Fibroblast of peridontal ligament (primary cell): Measurements from ENCODE around the gene PTPRU.

Experiments
- DNase-seq: peaks from one replicate; pipeline ENCODE4 v3.0.0-alpha.2; 2010; ENCODE audit errors: extremely low read depth

Gene PTPRU

GRCh38 chr1:29332204-29332603 lies 95.9 kb downstream of the PTPRU start:
- DNase-seq: peak; percentile 12

DNA sequence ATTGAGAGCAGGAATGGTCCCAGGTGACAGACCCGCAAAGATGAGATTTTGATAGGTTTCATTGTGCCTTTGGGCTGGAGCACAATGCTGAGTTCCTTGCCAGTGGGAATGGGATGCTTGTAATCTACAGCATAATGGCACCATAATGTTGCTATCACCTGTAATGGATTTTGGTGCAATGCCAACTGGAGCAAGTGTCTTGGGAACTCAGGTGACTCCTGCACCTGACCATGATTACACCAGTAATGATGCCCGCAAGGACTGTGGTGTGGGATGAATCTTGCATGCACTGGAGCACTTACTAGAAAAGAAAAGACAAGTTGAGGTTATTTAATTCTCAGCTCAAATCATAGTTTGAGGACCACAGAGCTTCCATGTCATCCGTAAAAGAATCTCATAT lies 96.7 kb downstream of the PTPRU start:
- DNase-seq: no peak

GRCh38 chr1:29335573-29335972 lies 99.3 kb downstream of the PTPRU start:
- no peak for DNase-seq

GRCh38 chr1:29338908-29339575 lies 102.7 kb downstream of the PTPRU start:
- DNase-seq: peak; percentile 16

DNA sequence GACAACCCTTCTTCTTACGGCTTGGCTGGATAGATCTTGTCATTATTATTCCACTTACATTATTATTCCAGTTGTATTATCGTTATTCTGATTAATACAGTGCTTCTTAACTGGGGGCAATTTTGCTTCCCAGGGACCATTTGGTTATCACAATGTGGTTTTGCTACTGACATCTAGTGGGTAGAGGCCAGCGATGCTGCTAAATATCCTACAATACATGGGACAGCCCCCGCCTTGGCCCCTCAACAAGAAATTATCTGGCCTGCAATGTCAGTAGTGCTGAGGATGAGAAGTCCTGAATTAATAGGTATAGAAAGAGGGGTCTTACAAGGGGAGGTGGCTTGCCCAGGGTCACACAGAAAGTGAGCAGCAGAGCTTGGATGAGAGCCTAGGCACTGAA lies 105.6 kb downstream of the PTPRU start:
- DNase-seq: peak; percentile 3

GRCh38 chr1:29342351-29342750 lies 106.0 kb downstream of the PTPRU start:
- DNase-seq: no peak

- DNase-seq: no peak
Measured at GRCh38 chr1:29342983-29343382, 106.7 kb downstream of the PTPRU start.

- DNase-seq: no peak
Measured at GRCh38 chr1:29343476-29343875, 107.2 kb downstream of the PTPRU start.

- DNase-seq: no peak
Measured at GRCh38 chr1:29343908-29344307, 107.6 kb downstream of the PTPRU start.

GRCh38 chr1:29344336-29344735 lies 108.0 kb downstream of the PTPRU start:
- DNase-seq: no peak

DNA sequence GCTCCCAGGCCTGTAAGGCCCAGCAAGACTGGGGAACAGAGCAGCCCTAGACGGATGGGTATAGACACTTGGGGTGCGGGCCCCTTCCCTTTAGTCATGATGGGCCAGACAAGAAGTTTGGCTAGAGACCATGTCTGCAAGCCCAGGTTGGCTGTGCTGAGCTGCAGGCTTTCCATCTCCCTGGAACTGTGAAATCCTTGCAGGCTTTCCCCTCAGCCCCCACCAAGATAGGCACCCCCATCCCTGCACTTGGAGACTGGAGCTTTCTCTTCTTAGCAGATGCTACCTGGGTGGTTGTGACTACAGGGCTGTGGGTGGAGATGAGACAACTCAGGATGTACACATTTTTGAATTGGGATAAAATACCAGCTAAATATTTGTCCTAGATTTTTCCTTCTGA lies 110.3 kb downstream of the PTPRU start:
- no peak for DNase-seq

- no peak for DNase-seq
Measured at GRCh38 chr1:29349871-29350491, 113.7 kb downstream of the PTPRU start.

DNA sequence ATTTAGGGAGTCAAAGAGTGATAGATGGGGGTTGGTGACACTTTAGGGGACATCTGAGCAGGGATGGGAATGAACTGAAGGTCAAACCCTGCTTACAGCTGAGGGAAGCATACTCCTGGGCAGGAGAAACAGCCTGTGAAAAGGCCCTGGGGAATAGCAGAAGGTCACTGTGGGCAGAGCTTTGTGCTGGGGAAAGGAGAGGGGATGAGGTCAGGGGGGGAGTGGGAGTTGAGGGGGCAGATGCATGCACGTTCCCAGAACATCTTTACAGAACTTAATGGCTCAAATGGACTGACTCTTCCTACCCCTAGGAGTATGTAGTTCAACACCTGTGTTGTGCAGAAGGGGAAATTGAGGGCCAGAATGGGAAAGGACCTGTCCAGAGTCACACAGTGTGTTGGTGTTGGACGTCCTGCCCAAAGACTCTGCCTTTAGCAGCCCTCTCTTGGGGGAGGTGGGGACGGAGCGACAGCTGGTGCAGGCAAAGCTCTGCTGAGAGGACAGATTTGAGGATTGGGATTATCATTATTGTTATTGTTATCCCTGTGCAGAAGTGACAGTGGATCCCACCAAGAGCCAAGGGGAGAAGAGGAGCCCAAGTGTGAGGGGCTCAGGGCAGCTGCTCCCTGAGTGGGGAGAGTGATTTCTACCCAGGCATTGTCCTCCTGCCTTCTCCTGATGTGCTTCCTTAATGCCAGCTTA lies 116.5 kb downstream of the PTPRU start:
- no peak for DNase-seq

- DNase-seq: no peak
Measured at GRCh38 chr1:29354511-29355098, 118.3 kb downstream of the PTPRU start.

DNA sequence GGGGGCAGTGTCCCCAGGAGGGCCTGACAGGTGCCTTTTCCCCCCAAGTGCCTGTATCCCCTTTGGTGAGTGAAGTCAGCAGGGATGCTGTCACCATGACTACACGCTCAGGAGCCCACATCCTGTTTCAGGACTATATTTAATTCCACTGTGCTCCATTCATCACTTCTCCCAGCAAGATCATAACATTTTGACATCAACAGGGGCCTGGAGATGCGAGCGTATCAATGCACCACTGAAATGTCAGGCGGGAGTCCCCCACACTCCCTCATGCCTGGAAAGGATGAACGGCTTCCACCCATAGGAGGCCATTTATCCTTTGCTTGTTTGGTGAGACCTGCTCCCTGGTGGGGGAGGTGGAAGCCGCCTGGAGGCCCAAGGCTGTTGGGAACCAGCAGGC lies 119.1 kb downstream of the PTPRU start:
- no peak for DNase-seq

DNA sequence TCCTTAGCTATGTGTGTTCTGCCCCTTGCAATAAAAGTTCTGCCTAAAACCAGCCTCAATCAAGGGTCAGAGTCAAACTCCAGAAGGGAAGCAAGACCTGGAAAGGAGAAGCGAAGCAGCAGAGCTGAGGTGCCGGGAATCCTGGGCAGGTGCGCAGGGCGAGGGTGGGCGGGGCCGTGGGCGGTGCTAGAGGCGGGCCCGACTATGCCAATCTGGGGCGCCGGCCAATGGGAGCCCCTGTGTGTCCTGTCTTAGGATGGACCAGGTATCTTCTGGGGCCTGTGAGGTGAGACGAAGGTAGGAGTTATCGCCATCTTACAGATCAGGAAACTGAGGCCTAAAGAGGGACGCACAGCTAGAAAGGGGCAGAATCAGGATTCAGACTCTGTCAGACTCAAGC lies 120.3 kb downstream of the PTPRU start:
- DNase-seq: no peak

DNA sequence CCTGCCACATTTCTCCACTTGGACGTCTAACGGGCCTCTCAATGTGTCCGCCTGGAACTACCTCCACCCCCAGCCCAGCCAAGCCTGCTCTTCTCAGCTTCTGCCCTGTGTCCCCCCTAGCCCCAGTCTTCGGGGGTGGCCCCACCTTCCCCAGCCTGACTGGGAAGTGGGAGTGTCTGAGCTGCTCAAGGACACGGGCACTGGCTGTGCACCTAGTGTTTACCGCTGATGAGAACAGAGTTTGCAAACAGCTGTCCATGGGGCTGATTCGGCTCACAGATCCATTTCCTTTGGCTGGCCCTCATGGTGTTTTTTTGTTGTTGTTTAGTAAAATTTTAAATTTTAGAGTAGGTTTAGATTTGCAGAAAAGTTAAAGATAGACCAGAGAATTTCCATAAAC lies 121.1 kb downstream of the PTPRU start:
- DNase-seq: no peak

GRCh38 chr1:29358183-29358582 lies 121.9 kb downstream of the PTPRU start:
- DNase-seq: no peak

- no peak for DNase-seq
Measured at GRCh38 chr1:29360768-29361167, 124.4 kb downstream of the PTPRU start.

GRCh38 chr1:29361686-29362085 lies 125.4 kb downstream of the PTPRU start:
- no peak for DNase-seq

GRCh38 chr1:29362116-29362515 lies 125.8 kb downstream of the PTPRU start:
- DNase-seq: no peak

GRCh38 chr1:29362764-29363163 lies 126.4 kb downstream of the PTPRU start:
- DNase-seq: no peak

- DNase-seq: no peak
Measured at GRCh38 chr1:29363536-29363935, 127.2 kb downstream of the PTPRU start.
